GM13977 (cell line): Measurements from ENCODE around the gene GGT6.
A peak's percentile ranks its signal among the peaks of the same experiment; 100 is the strongest.

Experiments used
- DNase-seq: peaks from one replicate; pipeline ENCODE4 v3.0.0; 2012; ENCODE audit warnings: low spot score
- in situ Hi-C: fragments of 300-500 bp; cut with MboI; formaldehyde crosslinking; loops from one replicate; pipeline ENCODE4 v1.12.0; 2022; ENCODE audit warnings: low sequenced_read_pairs, low pct_unique_long_range_greater_than_20kb, mixed read lengths, inconsistent platforms; ENCODE audit not compliant: unreplicated experiment
- TF ChIP-seq, protein P1 (sequence below): IDR thresholded peaks from 2 replicates; pipeline ENCODE4 v1.5.1; 2012; ENCODE audit warnings: mild to moderate bottlenecking, control low read depth; ENCODE audit not compliant: insufficient read depth; ENCODE audit errors: extremely low read depth, missing control alignments

The GGT6 gene

DNA sequence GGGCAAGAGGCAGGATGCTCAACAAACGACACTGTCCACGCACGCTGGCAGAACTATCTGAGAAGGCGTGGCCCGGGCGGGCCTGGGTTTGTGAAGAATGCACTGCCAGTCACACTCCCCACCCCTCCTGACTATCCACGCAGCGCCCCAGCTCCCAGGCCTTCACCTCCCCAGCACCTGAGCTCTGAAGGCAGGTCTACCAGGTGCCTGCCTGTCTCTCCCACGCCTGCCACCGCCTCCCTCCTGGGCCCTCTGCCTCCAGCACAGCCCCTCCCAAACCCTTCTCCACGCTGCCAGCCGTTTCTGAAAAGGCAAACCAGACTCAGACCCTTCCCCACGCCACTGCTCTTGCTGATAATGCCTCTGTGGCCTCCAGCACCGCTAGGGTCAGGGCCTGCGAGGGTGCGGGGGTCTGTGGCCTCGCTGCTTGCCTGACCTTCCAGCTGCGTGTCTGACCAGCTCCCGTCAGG, 16.8 kb downstream of the GGT6 start:
- TF ChIP-seq, protein P1, sequence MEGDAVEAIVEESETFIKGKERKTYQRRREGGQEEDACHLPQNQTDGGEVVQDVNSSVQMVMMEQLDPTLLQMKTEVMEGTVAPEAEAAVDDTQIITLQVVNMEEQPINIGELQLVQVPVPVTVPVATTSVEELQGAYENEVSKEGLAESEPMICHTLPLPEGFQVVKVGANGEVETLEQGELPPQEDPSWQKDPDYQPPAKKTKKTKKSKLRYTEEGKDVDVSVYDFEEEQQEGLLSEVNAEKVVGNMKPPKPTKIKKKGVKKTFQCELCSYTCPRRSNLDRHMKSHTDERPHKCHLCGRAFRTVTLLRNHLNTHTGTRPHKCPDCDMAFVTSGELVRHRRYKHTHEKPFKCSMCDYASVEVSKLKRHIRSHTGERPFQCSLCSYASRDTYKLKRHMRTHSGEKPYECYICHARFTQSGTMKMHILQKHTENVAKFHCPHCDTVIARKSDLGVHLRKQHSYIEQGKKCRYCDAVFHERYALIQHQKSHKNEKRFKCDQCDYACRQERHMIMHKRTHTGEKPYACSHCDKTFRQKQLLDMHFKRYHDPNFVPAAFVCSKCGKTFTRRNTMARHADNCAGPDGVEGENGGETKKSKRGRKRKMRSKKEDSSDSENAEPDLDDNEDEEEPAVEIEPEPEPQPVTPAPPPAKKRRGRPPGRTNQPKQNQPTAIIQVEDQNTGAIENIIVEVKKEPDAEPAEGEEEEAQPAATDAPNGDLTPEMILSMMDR: no peak
- DNase-seq: no peak
- in situ Hi-C loops: no loop called here

DNA sequence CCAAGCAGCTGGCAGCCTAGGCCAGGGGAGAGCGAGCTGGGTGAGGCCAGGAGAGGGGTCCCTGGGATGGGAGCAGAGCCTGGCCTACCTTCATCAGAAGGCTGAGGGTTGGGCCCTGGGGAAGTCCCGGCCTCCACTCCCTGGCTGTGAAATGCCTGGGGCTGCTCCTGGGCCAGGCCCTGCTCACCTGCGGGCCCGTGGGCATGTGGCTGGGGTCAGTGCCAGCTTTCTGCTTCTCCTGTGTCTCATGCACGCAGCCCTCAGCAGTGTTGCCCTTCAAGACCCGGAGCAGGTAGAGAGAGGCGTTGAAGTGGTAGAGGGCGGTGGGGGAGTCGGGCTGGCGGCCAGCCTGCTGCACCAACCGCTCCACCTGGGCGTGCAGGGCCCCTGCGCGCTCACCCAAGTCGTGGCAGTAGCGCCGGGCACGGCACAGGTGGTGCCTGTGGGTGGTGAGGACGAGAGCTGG, 17.6 kb downstream of the GGT6 start:
- TF ChIP-seq, protein P1: no peak
- in situ Hi-C loops: no loop called here
- DNase-seq: no peak

DNA sequence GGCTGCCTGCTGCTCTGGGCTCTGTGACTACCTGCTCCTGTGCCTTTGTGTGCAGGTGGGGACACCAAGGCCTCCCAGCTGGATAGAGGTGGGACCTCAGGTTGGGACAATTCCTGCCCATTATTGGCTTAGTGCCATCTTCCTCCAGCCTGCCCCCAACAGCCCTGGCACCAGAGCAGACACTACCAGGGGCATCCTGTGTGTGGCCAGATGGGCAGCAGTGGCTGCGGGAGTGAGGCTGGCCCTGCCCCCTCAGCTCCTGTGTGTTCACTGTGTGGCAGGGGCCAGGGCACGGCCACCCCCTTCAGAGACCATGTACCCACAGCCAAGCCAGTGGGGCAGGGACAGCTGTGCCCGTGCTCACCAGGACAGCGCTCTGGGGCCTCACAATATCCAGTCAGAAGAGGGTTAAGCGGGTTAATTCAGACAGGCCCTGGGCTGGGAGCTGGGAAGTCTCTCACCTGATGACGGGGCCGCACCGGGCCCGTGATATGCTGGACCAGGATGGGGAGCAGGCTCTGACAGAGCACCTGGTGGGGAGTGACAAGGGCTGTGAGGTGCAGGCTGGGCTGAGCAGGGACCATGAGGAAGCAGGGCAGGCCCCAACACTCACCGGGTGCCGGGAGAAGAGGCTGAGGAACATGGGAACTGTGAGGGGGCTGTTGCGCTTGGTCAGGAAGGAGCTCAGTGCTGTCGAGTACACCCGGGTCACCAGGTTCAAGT, 18.2 kb downstream of the GGT6 start:
- TF ChIP-seq, protein P1: no peak

DNA sequence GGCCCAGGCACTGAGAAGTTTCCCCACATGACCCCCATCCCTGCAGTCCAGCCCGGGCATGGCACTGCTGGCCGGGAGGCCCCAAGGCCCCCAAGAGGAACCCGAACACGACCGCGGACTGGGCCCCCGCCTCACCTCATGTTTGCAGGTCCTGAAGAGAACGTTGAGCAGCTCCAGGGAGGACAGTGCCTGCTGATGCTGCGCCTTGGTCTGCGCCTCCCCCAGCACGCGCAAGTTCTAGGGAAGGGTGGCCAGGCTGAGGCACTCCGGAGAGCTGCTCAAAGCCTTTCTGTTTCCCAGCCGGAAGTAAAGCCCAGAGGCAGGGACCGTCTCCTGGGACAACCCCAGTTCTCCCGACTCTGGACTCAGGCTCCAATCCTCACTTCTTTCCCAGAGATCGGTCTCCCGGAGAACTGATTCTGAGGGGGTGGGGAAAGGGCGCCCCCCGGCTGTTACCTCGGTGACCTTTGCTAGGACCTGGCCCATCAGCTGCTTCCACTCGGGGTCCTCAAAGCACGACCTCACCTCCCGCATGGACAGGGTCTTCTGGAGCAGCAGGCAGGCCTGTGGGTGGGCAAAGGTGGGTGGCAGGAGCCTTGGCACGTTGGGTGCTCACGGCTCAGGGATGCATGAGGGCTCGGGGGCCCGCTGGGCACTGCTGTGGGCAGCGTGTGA, 18.9 kb downstream of the GGT6 start:
- DNase-seq: no peak
- in situ Hi-C loops: no loop called here
- TF ChIP-seq, protein P1: no peak

More for the DNA sequence above, 18.2 kb downstream of the GGT6 start:
- no peak for DNase-seq
- in situ Hi-C loops: no loop called here

- in situ Hi-C loops: no loop called here
- TF ChIP-seq, protein P1: no peak
- no peak for DNase-seq
Observed at GRCh38 chr17:4540687-4541327, 19.6 kb downstream of the GGT6 start.

GRCh38 chr17:4540224-4540651, 20.1 kb downstream of the GGT6 start:
- in situ Hi-C loops: no loop called here
- TF ChIP-seq, protein P1: peak; percentile 18
- no peak for DNase-seq
